GM21825 (cell line): ENCODE results near the gene RBM38.
"Not testable (repeated sequence)": the region's sequence is repeated elsewhere in the genome, so short reads cannot be mapped to it uniquely, and the experiment has no call there.

Source experiments
- ATAC-seq: cut with Tn5 transposase; IDR thresholded peaks from one replicate; pipeline ENCODE4 v1.9.1; 2021; ENCODE audit warnings: mild to moderate bottlenecking, moderate library complexity; ENCODE audit not compliant: unreplicated experiment

RBM38 gene

DNA sequence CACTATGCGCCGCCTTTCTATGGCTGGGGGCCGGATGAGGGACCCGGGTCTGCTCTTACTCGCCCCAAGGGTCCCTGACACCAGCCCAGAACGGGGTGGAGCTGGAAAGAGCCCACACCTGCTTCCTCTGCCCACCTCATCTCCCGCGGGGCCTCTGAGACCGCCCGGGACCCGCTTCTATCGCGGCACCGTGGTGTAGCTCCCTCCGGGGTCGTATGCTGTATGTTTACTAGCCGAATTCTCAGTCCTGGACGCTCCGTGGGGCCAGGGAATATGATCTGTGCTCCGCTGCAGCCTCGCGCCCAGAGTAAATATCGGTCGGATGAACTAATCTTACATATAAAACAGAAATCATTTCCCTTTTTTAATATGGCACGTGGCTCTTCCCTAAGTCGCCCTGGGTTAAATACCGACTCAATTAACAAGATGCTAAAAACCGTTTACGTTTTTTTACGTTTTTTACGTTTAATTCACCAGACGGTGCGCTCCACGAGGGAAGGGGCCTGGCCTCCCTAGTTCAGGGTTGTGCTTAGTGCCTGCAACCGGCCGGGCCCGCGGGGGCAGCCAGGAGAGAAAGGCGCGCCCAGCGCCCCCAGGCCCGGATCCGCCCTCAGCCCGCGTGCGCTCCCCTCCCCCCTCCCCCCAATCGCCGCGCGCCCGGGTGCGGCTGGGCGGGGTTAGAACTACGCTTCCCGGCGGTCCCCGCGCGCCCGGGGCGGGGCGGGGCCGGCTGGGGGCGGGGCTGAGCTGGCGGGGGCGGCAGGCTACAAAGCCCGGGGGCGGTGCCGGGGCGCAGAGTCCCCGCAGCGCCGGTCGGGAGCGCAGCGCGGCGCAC, at the start of gene RBM38:
Gene RBM38 (plus strand): TSS at position 793 of the 835 bp plus-strand sequence. CDS start 186 bp downstream, outside the sequence.
- peak; percentile 43 for ATAC-seq

DNA sequence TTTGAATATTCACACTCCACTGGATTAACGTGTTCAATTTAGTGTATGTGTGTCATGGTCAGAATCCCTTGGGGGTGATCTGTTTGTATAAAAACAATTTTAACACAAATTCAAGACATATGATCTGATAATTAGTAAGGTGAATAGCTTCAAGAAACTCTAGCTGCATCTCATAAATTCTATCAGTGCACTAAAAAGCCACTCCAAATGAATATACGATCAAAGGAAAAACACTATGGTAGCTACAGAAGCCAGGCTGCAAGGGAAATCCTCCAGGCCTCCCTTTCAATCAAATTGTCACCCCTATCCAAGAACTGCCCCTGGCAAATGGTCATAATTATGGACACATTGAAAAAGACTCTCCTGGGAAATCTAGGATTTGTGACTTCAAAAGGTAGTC, 49.5 kb upstream of the RBM38 start:
- no peak for ATAC-seq

DNA sequence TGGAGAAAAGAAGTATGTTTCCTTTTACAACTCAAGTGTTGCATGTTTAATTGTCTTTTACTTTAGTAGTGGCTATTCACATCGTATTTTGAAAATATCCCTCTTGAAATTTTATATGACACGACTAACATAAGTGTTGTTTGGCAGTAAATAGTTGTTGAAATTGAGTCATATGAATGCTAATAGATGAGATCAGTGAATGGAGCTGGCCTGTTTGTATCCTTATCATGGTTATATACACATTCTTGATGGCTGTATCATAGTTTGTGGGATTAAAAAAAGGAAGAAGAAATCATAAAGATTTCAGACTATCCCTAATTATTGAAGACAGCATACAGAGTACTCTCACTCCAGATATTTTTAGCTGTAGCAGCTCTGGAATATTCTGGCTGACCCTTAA, 48.4 kb upstream of the RBM38 start:
- ATAC-seq: no peak

DNA sequence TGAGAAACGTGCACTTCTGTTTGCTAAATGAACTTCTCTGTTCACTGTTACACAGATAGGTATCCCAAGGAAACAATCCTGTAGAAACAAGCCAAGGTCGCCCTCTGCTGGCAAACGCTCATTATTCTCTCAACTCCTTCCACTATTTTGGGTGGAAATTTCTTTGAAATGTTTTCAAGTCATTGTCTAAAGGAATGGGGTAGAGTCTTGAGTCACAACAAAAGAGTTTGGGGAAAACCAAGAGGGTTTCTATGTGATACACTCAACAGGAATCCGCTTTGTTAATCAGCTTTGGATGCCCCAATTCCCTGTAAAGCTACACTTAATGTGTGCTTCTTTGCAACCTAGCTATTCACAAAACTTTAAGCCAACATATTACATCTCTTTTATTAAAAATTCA, 44.7 kb upstream of the RBM38 start:
- ATAC-seq: no peak

DNA sequence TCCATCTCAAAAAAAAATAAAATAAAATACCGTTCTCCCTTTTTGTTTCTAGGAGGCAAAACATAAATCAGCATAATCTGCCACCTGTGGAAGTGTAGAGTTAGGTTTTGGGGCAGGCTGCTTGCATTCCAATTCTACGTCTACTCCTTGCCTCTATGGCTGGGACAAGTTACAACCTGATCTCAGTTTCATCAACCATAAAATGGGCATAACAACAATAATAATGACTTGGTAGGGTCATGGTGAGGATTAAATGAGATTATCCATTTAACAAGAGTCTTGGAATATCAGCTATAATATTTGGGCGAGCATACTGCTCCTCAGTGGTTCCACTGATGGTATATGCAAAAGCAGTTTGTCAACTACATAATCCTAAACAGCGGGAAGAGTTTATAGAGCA, 43.8 kb upstream of the RBM38 start:
- no peak for ATAC-seq

DNA sequence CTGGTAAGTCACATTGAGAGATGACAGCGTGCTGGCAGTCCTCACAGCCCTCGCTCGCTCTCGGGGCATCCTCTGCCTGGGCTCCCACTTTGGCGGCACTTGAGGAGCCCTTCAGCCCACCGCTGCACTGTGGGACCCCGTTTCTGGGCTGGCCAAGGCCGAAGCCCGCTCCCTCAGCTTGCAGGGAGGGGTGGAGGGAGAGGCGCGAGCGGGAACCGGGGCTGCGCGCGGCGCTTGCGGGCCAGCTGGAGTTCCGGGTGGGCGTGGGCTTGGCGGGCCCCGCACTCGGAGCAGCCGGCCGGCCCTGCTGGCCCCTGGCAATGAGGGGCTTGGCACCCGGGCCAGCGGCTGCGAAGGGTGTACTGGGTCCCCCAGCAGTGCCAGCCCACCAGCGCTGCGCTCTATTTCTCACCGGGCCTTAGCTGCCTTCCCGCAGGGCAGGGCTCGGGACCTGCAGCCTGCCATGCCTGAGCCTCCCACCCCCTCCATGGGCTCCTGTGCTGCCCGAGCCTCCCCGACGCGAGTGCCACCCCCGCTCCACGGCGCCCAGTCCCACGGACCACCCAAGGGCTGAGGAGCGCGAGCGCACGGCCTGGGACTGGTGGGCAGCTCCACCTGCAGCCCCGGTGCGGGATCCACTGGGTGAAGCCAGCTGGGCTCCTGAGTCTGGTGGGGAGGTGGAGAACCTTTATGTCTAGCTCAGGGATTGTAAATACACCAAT, 42.8 kb upstream of the RBM38 start:
- ATAC-seq: not testable (repeated sequence)

DNA sequence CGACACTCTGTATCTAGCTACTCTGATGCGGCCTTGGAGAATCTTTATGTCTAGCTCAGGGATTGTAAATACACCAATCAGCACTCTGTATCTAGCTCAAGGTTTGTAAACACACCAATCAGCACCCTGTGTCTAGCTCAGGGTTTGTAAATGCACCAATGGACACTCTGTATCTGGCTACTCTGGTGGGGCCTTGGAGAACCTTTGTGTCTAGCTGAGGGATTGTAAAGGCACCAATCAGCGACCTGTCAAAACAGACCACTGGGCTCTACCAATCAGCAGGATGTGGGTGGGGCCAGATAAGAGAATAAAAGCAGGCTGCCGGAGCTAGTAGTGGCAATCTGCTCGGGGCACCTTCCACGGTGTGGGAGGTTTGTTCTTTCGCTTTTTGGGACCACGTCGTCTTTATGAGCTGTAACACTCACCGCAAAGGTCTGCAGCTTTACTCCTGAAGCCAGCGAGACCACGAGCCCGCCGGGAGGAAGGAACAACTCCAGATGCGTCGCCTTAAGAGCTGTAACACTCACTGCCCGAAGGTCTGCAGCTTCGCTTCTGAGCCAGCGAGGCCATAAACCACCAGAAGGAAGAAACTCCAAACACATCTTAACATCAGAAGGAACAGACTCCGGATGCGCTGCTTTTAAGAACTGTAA, 42.1 kb upstream of the RBM38 start:
- not testable (repeated sequence) for ATAC-seq

DNA sequence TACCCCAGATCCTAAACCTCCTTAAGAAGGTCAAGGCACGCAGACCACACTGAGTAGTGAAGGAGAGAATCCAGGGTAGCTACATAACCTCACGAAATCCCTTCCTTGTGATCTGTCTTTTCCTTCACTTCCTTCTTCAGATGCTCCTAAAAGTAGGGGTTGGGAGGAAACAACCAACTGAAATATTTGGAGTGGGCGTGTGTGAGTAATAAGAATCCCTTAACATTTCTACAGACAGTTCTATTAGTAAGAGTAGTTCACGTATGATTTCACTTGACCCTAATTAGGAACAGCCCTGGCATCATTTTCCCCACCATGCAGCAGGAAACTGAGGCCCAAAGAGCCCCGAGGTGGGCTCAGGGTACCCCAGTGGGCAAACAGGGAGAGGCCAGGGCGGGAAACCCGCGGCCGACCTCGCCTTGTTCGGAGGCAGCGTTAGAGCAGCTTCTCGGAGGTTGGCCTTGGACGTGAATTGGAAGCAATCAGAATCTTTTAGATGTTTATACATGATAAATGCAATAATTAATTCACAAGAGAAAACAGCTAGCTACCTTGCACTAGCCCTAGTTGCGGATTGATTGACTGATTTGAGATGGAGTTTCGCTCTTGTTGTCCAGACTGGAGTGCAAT, 41.0 kb upstream of the RBM38 start:
- ATAC-seq: no peak

DNA sequence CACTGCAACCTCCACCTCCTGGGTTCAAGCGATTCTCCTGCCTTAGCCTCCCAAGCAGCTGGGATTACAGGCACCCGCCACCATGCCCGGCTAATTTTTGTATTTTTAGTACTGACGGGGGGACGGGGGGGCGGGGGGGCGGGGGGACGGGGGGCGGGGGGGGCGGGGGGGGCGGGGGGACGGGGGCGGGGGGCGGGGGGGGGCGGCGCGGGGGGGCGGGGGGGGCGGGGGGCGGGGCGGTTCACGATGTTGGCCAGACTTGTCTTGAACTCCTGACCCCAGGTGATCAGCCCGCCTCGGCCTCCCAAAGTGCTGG, 40.5 kb upstream of the RBM38 start:
- ATAC-seq: not testable (repeated sequence)

DNA sequence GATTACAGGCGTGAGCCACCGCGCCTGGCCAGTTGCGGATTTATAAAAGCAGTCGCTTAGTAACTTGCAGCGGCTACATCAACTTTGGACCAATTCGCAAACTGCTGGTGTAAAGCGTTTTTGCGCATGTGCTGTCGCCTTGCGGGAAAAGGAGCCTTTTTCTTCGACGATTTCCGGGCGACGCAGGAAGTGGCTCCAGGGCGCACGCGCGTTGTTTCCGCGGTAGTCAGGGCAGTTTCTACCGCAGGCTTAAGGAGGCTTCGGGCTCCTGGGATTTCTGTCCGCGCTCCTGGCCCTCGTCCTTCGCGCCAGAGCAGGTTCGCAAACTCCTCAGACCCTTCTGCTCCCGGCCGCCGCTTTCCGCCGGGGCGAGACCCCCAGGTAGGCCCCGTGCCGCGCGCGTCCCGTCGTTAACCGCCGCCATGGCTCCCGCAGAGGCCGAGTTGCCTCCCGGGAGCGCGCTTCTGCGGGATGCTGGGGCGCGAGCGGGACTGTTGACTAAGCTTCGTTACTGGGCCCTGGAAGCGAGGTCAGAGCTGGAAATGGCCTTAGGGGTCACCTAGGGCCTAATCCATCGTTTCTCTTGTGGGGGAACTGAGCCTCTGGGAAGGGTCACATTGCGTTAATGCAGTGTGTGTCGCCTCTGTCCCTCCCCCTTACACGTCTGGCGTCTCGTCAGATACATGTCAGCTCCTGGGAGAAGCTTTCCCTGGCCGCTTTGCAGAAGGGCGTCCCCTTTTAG, 40.0 kb upstream of the RBM38 start, which contains the start of gene RAE1:
Gene RAE1 (plus strand): TSS at position 214 of the 742 bp plus-strand sequence. CDS start 2,784 bp downstream, outside the sequence.
- peak; percentile 80 for ATAC-seq

DNA sequence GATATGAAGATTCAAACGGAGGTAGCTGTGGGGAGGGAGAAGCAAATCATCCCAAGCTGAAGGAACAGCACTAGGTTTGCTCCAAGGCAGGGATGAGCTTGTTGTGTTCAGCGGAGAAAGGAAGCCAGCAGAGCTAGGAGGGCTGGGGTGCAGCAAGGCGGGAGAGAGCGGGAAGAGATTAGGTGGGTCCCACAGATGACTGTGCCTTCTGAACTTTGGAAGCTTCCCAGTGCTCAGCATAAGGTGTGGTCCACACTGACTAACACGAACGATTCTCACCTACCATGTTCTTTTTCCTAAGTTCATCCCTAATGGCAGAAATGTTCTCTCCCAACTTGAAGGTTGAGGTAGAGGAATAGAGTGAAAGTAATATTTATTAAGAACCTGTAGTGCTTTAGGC, 38.9 kb upstream of the RBM38 start:
- ATAC-seq: no peak

DNA sequence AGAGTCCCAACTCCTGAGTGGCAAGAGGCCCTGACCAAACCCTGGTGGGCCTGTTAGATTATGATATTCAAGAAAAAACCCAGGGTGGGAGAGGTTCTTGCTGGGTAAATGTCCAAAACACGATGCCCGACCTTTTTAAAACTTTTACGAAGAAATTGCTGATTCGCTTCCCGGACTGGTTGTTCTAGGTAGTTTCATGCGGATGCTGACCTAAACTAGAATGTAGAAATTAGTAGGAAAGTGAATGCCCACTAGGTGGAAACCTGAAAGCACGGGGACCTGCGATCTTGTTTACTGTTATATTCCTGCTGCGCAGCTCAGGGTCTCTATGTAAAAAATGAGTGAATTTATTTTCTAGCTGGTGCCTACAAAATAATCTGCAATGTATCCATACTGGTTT, 37.8 kb upstream of the RBM38 start:
- no peak for ATAC-seq

DNA sequence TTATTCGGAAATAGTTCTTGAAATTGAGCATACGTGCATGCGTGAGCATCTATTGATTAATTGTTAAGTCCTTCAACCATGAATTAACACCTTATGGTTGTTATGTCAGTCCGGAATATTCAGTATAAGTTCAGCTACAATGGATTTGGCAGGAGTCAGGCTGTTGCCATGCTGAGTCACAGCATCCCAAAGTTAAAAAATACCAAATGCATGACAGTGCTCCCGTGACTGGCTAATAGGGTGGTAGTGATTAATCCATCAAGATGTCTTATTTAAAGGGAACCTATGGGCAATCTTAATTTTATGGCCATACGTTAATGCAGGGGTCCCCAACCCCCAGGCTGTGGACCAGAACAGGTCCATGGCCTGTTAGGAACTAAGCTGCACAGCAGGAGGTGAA, 29.7 kb upstream of the RBM38 start:
- no peak for ATAC-seq

DNA sequence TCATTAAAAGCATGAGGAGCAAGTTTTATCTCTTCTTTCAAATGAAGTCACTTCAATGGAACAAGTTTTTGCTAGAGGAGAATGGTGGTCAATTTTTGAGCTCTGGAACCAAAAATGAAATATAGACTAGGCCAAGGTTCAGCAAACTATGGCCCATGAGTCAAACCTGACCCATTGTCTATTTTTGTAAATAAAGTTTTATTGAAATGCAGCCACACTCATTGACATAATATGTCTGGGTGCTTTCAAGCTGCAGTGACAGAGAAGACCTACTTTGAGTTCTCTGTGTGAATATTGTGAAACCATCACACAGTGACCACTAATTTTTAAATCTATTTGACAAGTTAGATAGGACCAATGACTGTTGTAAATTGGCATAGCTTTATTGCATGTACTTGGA, 26.7 kb upstream of the RBM38 start:
- ATAC-seq: no peak

DNA sequence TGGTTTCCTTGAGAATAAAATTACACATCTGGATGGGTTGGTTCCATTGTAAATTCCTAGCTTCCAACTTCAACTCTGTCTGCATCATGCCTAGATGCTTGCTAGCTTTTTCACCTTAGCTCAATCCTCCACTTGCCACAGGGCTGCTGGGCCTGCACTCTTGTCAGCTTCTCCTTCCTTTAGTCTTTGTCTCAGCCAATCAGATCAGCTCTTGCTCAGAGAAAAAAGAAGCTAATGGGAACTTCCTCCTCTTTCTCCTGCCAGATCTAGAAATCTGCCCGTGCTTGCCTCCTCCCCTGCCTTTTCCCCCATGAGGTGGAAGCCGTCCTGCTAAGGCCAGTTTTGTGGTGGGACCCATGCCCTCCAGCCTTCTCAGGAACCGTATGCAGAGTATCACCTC, 21.6 kb upstream of the RBM38 start:
- ATAC-seq: no peak

DNA sequence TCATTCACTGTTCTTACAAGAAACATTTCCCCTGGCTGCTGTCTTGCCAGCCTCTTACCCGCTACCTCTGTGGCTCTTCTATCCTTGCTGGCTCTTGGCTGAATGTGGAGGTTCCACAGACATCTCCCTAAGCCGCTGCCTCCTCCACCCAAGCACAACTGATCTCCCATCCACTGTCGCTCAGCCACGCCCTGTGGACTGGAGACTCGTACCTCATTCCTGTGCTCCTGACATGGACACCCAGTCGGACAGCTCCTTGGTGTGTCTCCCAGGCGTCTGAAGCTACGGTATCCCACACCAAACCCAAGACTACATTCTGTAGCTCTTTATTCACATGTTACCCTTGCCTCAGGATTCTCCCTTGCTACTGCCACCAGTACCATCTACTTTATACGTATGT, 20.9 kb upstream of the RBM38 start:
- no peak for ATAC-seq

DNA sequence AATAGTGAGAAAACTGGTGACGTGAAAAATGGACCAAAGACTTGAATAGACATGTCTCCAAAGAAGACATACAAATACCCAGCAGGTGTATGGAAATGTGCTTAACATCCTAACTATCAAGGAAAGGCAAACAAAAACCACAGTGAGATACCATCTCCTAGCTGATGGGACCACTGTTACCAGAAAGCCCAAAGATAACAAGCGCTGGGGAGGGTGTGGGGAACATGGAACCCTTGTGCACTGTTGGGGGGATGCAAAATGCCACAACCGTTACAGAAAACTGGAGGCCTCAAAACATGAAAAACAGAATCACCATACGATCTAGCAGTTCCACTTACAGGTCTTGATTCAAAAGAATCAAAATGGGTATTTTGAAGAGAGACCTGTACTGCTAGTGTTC, 19.8 kb upstream of the RBM38 start:
- ATAC-seq: no peak

DNA sequence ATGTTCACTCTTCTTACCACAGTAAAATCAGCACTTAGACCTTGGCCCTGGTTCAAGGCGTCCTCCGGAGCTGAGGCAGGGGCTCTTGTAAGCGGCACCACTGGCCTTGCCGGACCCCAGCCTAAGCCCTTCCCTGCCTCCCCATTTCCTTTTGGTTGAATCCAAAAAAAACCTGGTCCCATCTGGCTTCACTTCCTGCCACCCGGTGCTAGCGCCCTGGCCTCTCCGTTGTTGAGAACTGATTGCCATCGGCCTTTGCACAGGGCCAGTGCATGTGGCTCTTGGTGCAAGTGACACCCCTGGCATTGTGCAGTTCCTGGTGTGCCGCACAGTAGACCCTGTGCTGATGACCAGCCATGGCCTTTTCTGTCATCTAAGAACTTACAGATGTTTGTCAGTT, 19.0 kb upstream of the RBM38 start:
- no peak for ATAC-seq

DNA sequence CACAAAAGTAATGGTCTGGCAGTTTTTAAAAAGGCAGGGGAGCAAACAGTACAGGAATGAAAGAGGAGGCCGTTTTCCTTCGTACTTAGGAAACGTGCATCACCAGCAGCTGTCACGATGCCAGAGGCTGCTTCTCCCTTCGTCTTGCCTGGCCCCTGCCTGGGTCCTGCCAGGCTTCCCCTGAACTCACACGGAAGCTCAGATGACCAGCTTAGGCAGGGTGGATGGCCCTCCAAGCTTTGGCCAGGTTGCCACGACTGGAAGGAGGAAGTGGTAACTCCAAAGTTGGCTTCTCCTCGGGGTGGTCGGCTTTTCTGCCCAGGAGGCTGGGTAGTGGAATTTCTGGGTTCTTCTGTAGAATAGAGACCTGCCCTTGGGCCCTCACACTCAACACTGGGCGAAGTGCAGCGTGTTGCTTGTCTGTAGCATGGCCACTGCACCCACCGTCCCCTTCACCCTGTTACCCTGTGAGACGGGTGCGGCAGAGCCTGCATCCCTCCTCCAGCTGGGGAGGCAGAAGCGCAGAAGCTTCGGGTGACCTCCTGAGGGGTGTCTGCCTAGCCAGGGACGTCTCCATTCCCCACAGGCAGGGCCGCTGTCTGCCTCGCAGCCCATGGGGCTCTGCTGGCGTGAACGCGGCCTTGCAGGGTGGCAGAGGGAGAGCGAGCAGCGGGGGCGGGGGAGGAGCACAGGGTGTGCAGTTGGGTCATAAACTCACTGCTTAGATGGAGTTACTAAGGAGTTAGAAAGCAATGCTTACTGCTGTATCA, 18.4 kb upstream of the RBM38 start:
- no peak for ATAC-seq

DNA sequence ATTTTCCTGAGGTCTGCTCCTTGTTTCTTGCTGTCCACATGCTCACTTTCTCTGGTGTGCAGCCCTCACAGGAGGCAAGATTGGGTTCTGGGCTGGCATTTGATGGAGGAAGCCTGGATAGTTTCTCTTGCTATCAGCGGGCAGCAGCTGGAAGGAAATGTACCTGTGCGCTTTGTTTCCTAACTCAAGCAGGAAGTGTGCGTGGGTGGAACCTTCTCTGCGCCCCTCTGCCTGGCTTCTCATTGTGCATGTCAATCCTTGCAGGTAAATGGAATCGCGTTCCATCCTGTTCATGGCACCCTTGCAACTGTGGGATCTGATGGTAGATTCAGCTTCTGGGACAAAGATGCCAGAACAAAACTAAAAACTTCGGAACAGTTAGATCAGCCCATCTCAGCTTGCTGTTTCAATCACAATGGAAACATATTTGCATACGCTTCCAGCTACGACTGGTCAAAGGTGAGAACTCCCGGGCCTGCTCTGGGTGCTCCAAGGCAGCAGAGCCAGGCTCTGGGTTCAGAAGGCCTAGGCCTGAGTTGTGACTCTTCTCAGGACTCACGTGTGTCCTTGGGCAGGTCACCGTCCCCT, 16.8 kb upstream of the RBM38 start:
- no peak for ATAC-seq
